Measurements from ENCODE around the gene TLE3. TPM values are rescaled to one million over a fixed set of nuclear protein-coding genes. Genes with fewer than 3 reads are reported as not detected.

Gene TLE3
- polyA plus RNA-seq, 1 of the 3 experiments (the other 2 are of a cell fraction), result 14.7 TPM

- Histone ChIP-seq H3F3A (replicated peaks; ENCODE audit: insufficient read depth) (peaks cover 7% of the 10 kb centered on the region), H3K4me1 (ENCODE audit: control insufficient read depth in 1 of 2, insufficient read depth in 2 of 2, low read depth in 1 of 2, low read length in 1 of 2) (peaks cover 13 to 69% of the 10 kb centered on the region in 2 experiments; a peak in 3 of 4 replicates), H3K4me3 (ENCODE audit: low read depth in 2 of 2, low read length in 1 of 2) (no peak overlapping the region), H3K9me2 (no peaks in the 10 kb centered on the region), H3K9ac (no peak overlapping the region), H3K36me3 (replicated peaks in 1 of 2; ENCODE audit: control insufficient read depth in 1 of 2, insufficient read depth in 2 of 2, low read length in 1 of 2) (peaks cover 20 to 45% of the 10 kb centered on the region in 2 experiments), H4K20me1 (ENCODE audit: insufficient read depth) (peaks cover 32% of the 10 kb centered on the region), H3K79me2 (ENCODE audit: insufficient read depth) (no peaks in the 10 kb centered on the region), H3K9me3 (no peaks in the 10 kb centered on the region), H3K27me3 (ENCODE audit: insufficient read depth) (no peaks in the 10 kb centered on the region), H3K4me2 (no peak overlapping the region), H2AFZ (ENCODE audit: low read depth) (no peak overlapping the region), H3K27ac (ENCODE audit: low read depth in 2 of 2, low read length in 1 of 2) (no peak overlapping the region)
- POLR2A ChIA-PET, result interaction anchor here (2.0 kb wide), 1 partner anchor 36 kb away, joined by 4 read pairs; no protein-coding TSS in a partner anchor
- CTCF ChIA-PET, result interaction anchor here (0.7 to 2.0 kb wide), 7 partner anchors 26 to 583 kb away, joined by 3 to 5 read pairs (median 3); no protein-coding TSS in a partner anchor
- no peak for DNase-seq
- TF ChIP-seq NFIC (IDR thresholded peaks at IDR 0.05; ENCODE audit: borderline replicate concordance) (no peak), MEF2A (IDR thresholded peaks at IDR 0.05; ENCODE audit: borderline replicate concordance, low read depth) (no peak), EZH2phosphoT487 (IDR thresholded peaks at IDR 0.05; ENCODE audit: borderline replicate concordance, low read depth) (no peak), FOXM1 (IDR thresholded peaks at IDR 0.05; ENCODE audit: low read depth) (no peak), YY1 (IDR thresholded peaks at IDR 0.05; ENCODE audit: low read depth) (no peak), GATA2 (CRISPR knock-in tag; IDR thresholded peaks at IDR 0.05) (no peak), RAD21 (IDR thresholded peaks at IDR 0.05; ENCODE audit: low read length) (no peak), JUND (IDR thresholded peaks at IDR 0.05) (no peak), RFX5 (IDR thresholded peaks at IDR 0.05; ENCODE audit: low read length) (no peak), MAX (IDR thresholded peaks at IDR 0.05; ENCODE audit: low read depth) (no peak), SMC3 (IDR thresholded peaks at IDR 0.05; ENCODE audit: low read depth, low read length) (no peak), EP300 (IDR thresholded peaks at IDR 0.05; ENCODE audit: borderline replicate concordance in 1 of 2, low read depth in 1 of 2, low read length in 1 of 2) (no peak), POLR2AphosphoS5 (IDR thresholded peaks at IDR 0.05; ENCODE audit: low read depth, low read length) (no peak), RCOR1 (IDR thresholded peaks at IDR 0.05; ENCODE audit: low read length) (no peak)
- TF ChIP-seq, protein P1, sequence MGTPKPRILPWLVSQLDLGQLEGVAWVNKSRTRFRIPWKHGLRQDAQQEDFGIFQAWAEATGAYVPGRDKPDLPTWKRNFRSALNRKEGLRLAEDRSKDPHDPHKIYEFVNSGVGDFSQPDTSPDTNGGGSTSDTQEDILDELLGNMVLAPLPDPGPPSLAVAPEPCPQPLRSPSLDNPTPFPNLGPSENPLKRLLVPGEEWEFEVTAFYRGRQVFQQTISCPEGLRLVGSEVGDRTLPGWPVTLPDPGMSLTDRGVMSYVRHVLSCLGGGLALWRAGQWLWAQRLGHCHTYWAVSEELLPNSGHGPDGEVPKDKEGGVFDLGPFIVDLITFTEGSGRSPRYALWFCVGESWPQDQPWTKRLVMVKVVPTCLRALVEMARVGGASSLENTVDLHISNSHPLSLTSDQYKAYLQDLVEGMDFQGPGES (IDR thresholded peaks at IDR 0.05; ENCODE audit: low read depth, low read length), result no peak
- TF ChIP-seq, protein P2, sequence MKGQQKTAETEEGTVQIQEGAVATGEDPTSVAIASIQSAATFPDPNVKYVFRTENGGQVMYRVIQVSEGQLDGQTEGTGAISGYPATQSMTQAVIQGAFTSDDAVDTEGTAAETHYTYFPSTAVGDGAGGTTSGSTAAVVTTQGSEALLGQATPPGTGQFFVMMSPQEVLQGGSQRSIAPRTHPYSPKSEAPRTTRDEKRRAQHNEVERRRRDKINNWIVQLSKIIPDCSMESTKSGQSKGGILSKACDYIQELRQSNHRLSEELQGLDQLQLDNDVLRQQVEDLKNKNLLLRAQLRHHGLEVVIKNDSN (IDR thresholded peaks at IDR 0.05; ENCODE audit: borderline replicate concordance, low read depth), result no peak
- 93% methylated on average over 21 of the region's 26 CpGs for WGBS (ENCODE audit: low lambda C conversion rate)
Observed at GRCh38 chr15:70060214-70060992, 37.3 kb downstream of the TLE3 start.
